Measurements from ENCODE around the gene SLC51B. TPM values are rescaled to one million over a fixed set of nuclear protein-coding genes. Genes with fewer than 3 reads are reported as not detected.
A peak's percentile ranks its signal among the peaks of the same experiment; 100 is the strongest.

Gene SLC51B
- total and polyA plus RNA-seq, 11 donors: 0.08 TPM; not detected in 10

GRCh38 chr15:65060641-65061397 lies 15.6 kb downstream of the SLC51B start:
- H3K27ac ChIP-seq: peak overlapping the region in 10 of 12 donors; percentile 24 to 69 (median 50)
- peaks cover 0 to 27% (median 13%) of the 10 kb centered on the region in 9 donors for H3K36me3 ChIP-seq
- ATAC-seq: peak in 2 of 4 donors; percentile 29 to 39
- no peaks in the 10 kb centered on the region for H3K27me3 ChIP-seq
- peaks cover 2 to 60% (median 17%) of the 10 kb centered on the region in 12 donors for H3K4me1 ChIP-seq
- H3K4me3 ChIP-seq: no peak overlapping the region
- TF ChIP-seq POLR2A (IDR thresholded peaks at IDR 0.05) (no peak), CTCF (IDR thresholded peaks at IDR 0.05) (no peak)
- WGBS, 4 donors: 78 to 92% (median 82%) methylated on average over 6 of the region's 6 CpGs
- peak in 1 of 5 donors; percentile 56 for DNase-seq
- intact Hi-C loops (cut with DNase I): no loop called here
- H3K9me3 ChIP-seq: peaks cover 0 to 3% (median 0%) of the 10 kb centered on the region in 12 donors

DNA sequence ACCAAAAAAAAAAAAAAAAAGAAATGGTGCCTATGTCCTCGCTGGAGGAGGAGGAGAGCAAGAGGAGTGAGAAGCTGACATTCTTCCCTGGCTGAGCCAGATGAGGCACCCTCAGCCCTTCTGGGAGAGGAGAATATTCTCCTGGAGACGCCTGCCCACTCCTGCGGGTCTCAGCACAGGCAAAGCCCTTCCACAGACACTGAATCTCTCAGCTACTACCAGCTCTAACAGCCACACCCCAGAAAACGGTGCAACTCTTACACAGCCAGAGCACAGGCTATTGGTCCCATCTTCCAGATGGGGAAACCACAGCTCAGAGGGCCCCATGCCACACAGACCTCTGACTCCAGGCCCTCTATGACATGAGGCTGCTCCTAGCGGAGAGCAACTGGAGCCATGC lies 16.9 kb downstream of the SLC51B start:
- Histone ChIP-seq H3K4me1 (peaks cover 2 to 58% (median 17%) of the 10 kb centered on the region in 12 donors), H3K36me3 (peaks cover 0 to 18% (median 7%) of the 10 kb centered on the region in 9 donors), H3K27ac (peak overlapping the region in 3 of 12 donors; percentile 34 to 69 (median 68)), H3K4me3 (no peak overlapping the region), H3K9me3 (peaks cover 0 to 3% (median 0%) of the 10 kb centered on the region in 12 donors), H3K27me3 (peaks cover 0 to 11% (median 0%) of the 10 kb centered on the region in 9 donors)
- intact Hi-C loops (cut with DNase I): no loop called here
- ATAC-seq (no peak), DNase-seq (no peak)
- 91 to 92% (median 91%) methylated on average over 5 of the region's 5 CpGs for WGBS, 4 donors
- no peak for TF ChIP-seq POLR2A (IDR thresholded peaks at IDR 0.05)
- no peak for TF ChIP-seq CTCF (IDR thresholded peaks at IDR 0.05)

GRCh38 chr15:65062726-65063125 lies 17.5 kb downstream of the SLC51B start:
- H3K4me1 ChIP-seq: peaks cover 2 to 58% (median 17%) of the 10 kb centered on the region in 12 donors
- no peak for TF ChIP-seq POLR2A (IDR thresholded peaks at IDR 0.05)
- TF ChIP-seq CTCF (IDR thresholded peaks at IDR 0.05): no peak
- ATAC-seq (no peak), DNase-seq (no peak)
- H3K27me3 ChIP-seq: peaks cover 0 to 18% (median 0%) of the 10 kb centered on the region in 9 donors
- peak overlapping the region in 3 of 12 donors; percentile 18 to 68 (median 34) for H3K27ac ChIP-seq
- 70 to 81% (median 81%) methylated on average over 5 of the region's 5 CpGs for WGBS, 4 donors
- peaks cover 0 to 3% (median 0%) of the 10 kb centered on the region in 12 donors for H3K9me3 ChIP-seq
- intact Hi-C loops (cut with DNase I): no loop called here
- no peak overlapping the region for H3K4me3 ChIP-seq
- peaks cover 0 to 12% (median 7%) of the 10 kb centered on the region in 9 donors for H3K36me3 ChIP-seq

- no peak for TF ChIP-seq CTCF (IDR thresholded peaks at IDR 0.05)
- no peak for TF ChIP-seq POLR2A (IDR thresholded peaks at IDR 0.05)
- DNase-seq: no peak
- peak overlapping the region in 10 of 12 donors; percentile 10 to 79 (median 60) for H3K4me3 ChIP-seq
- intact Hi-C loops (cut with DNase I): no loop called here
- peaks cover 0 to 23% (median 0%) of the 10 kb centered on the region in 9 donors for H3K27me3 ChIP-seq
- peak overlapping the region in 10 of 12 donors; percentile 70 to 93 (median 83) for H3K27ac ChIP-seq
- no peaks in the 10 kb centered on the region for H3K9me3 ChIP-seq
- ATAC-seq: no peak
- H3K36me3 ChIP-seq: peaks cover 0 to 4% (median 0%) of the 10 kb centered on the region in 9 donors
- 57 to 76% (median 69%) methylated on average over 3 of the region's 3 CpGs for WGBS, 4 donors
- peaks cover 7 to 71% (median 37%) of the 10 kb centered on the region in 12 donors for H3K4me1 ChIP-seq
Measured at GRCh38 chr15:65066001-65066634, 20.9 kb downstream of the SLC51B start.
